Gastrocnemius medialis (tissue), 4 donors: ENCODE results near the gene EEFSEC.
A peak's percentile ranks its signal among the peaks of the same experiment; 100 is the strongest.

Experiments
- CTCF ChIP-seq, 5 experiments: fragments of 450-650 bp in 3 of 5; fragments of 200-600 bp in 2 of 5; sonication (generic) in 2 of 5; IDR thresholded peaks in 4 of 5; conservative IDR thresholded peaks in 1 of 5; 1 replicate in 4 of 5; 2 replicates in 1 of 5; pipeline ENCODE4 v1.5.1; 2016 to 2019; ENCODE audit warnings: antibody characterized with exemption in 5 of 5, mild to moderate bottlenecking in 3 of 5, moderate library complexity in 3 of 5
- POLR2A ChIP-seq, 2 donors: fragments of 450-650 bp; IDR thresholded peaks; one replicate each; pipeline ENCODE4 v1.6.1; 2017; ENCODE audit warnings: antibody characterized with exemption in 2 of 2, mild to moderate bottlenecking in 2 of 2, moderate library complexity in 2 of 2

- TF ChIP-seq CTCF (IDR thresholded peaks at IDR 0.05 in 4 of 5, conservative IDR thresholded peaks at IDR 0.05 in 1 of 5) = no peak
- TF ChIP-seq POLR2A (IDR thresholded peaks at IDR 0.05) = peak in 1 of 2 donors; percentile 8
Observed at GRCh38 chr3:128385080-128385832, 232.0 kb downstream of the EEFSEC start.
